GM23338 (cell line): ENCODE data around the gene NKX2-2. TPM values are rescaled to one million over a fixed set of nuclear protein-coding genes. Genes with fewer than 3 reads are reported as not detected.
A peak's percentile ranks its signal among the peaks of the same experiment; 100 is the strongest.

Source experiments
- ATAC-seq: fragments of 200-7000 bp; cut with Tn5 transposase; 3 replicates; pipeline ENCODE4 v1.9.1; 2020
- DNase-seq: peaks from one replicate; pipeline ENCODE4 v3.0.0-alpha.2; 2015; ENCODE audit warnings: low spot score
- H2AFZ ChIP-seq: fragments of 200-600 bp; sonication (generic); 2 replicates; pipeline ENCODE4 v1.8.0; 2016; ENCODE audit warnings: antibody characterized with exemption, mild to moderate bottlenecking, moderate library complexity
- H3F3A ChIP-seq: fragments of 200-600 bp; sonication (generic); replicated peaks from 2 replicates; pipeline ENCODE4 v1.8.0; 2017; ENCODE audit warnings: antibody characterized with exemption, mixed run types, low read depth
- H3K27ac ChIP-seq: fragments of 200-600 bp; sonication (generic); 2 replicates; pipeline ENCODE4 v1.6.1; 2016; ENCODE audit warnings: low read depth
- H3K27me3 ChIP-seq: fragments of 200-600 bp; sonication (generic); 2 replicates; pipeline ENCODE4 v1.8.0; 2016; ENCODE audit warnings: mild to moderate bottlenecking, mixed run types, moderate library complexity; ENCODE audit not compliant: insufficient read depth
- H3K36me3 ChIP-seq: fragments of 200-600 bp; sonication (generic); 2 replicates; pipeline ENCODE4 v1.8.0; 2016; ENCODE audit warnings: mild to moderate bottlenecking; ENCODE audit not compliant: insufficient read depth
- H3K4me1 ChIP-seq: fragments of 200-600 bp; sonication (generic); 2 replicates; pipeline ENCODE4 v1.8.0; 2016; ENCODE audit warnings: mild to moderate bottlenecking, moderate library complexity; ENCODE audit not compliant: insufficient read depth
- H3K4me2 ChIP-seq: fragments of 200-600 bp; sonication (generic); 2 replicates; pipeline ENCODE4 v1.7.1; 2017; ENCODE audit warnings: mixed run types
- H3K4me3 ChIP-seq: fragments of 200-600 bp; sonication (generic); 2 replicates; pipeline ENCODE4 v1.6.1; 2016; ENCODE audit warnings: mixed run types
- H3K79me2 ChIP-seq: fragments of 200-600 bp; sonication (generic); replicated peaks from 2 replicates; pipeline ENCODE4 v1.8.0; 2017; ENCODE audit warnings: mild to moderate bottlenecking; ENCODE audit not compliant: insufficient read depth
- H3K9me2 ChIP-seq: fragments of 200-600 bp; sonication (generic); 2 replicates; pipeline ENCODE4 v1.8.0; 2017; ENCODE audit not compliant: insufficient read depth
- H4K20me1 ChIP-seq: fragments of 200-600 bp; sonication (generic); replicated peaks from 2 replicates; pipeline ENCODE4 v1.8.0; 2017; ENCODE audit warnings: mild to moderate bottlenecking; ENCODE audit not compliant: insufficient read depth
- H3K27ac Mint-ChIP-seq: 2 replicates; pipeline ENCODE4 v1.8.0; 2020; ENCODE audit warnings: inconsistent platforms, mild to moderate bottlenecking, moderate library complexity, mixed read lengths
- H3K27me3 Mint-ChIP-seq: 3 replicates; pipeline ENCODE4 v1.8.0; 2022; ENCODE audit warnings: low read depth, mild to moderate bottlenecking, moderate library complexity, mixed read lengths, inconsistent platforms; ENCODE audit not compliant: insufficient read depth, poor library complexity
- H3K36me3 Mint-ChIP-seq: 3 replicates; pipeline ENCODE4 v1.8.0; 2021; ENCODE audit warnings: low read depth, mild to moderate bottlenecking, inconsistent platforms, moderate library complexity, mixed read lengths
- H3K4me1 Mint-ChIP-seq: 3 replicates; pipeline ENCODE4 v1.8.0; 2020; ENCODE audit warnings: mild to moderate bottlenecking, inconsistent platforms, mixed read lengths
- H3K4me3 Mint-ChIP-seq: 3 replicates; pipeline ENCODE4 v1.8.0; 2021; ENCODE audit warnings: moderate library complexity, mild to moderate bottlenecking, inconsistent platforms, mixed read lengths
- H3K9me3 Mint-ChIP-seq: 3 replicates; pipeline ENCODE4 v1.8.0; 2020; ENCODE audit warnings: moderate library complexity, mild to moderate bottlenecking, inconsistent platforms, mixed read lengths
- CREB1 ChIP-seq: fragments of 250-450 bp; sonication (Bioruptor Pico); IDR thresholded peaks from 2 replicates; pipeline ENCODE4 v1.5.0; 2020; ENCODE audit warnings: low read depth, mild to moderate bottlenecking, moderate library complexity
- CTCF ChIP-seq, 2 experiments: fragments of 200-600 bp in 1 of 2; sonication (generic) in 1 of 2; conservative IDR thresholded peaks; 2 replicates each; pipeline versions ENCODE4 v1.5.1 to v1.6.1; 2016 to 2017; ENCODE audit warnings: antibody characterized with exemption in 2 of 2, low read depth in 2 of 2, mild to moderate bottlenecking in 2 of 2, moderate library complexity in 1 of 2
- ETS1 ChIP-seq: IDR thresholded peaks from 2 replicates; pipeline ENCODE4 v1.6.1; 2016; ENCODE audit warnings: antibody characterized with exemption
- EZH2 ChIP-seq: fragments of 200-600 bp; sonication (generic); IDR thresholded peaks from one replicate; pipeline ENCODE4 v1.8.0; 2017; ENCODE audit warnings: antibody characterized with exemption, mild to moderate bottlenecking, low read depth; ENCODE audit not compliant: unreplicated experiment
- EZH2phosphoT487 ChIP-seq: fragments of 200-600 bp; sonication (generic); IDR thresholded peaks from one replicate; pipeline ENCODE4 v1.8.1; 2018; ENCODE audit warnings: antibody characterized with exemption; ENCODE audit not compliant: unreplicated experiment
- JUNB ChIP-seq: IDR thresholded peaks from one replicate; pipeline ENCODE4 v1.6.1; 2016; ENCODE audit warnings: antibody characterized with exemption; ENCODE audit not compliant: unreplicated experiment
- NANOG ChIP-seq: IDR thresholded peaks from 2 replicates; pipeline ENCODE4 v1.6.1; 2016; ENCODE audit warnings: antibody characterized with exemption, borderline replicate concordance
- POLR2AphosphoS5 ChIP-seq: IDR thresholded peaks from 2 replicates; pipeline ENCODE4 v1.6.1; 2016; ENCODE audit warnings: antibody characterized with exemption, low read depth
- STAT1 ChIP-seq: IDR thresholded peaks from one replicate; pipeline ENCODE4 v1.6.1; 2016; ENCODE audit warnings: antibody characterized with exemption; ENCODE audit not compliant: unreplicated experiment
- ZNF114 ChIP-seq: fragments of 250-450 bp; sonication (Bioruptor Pico); IDR thresholded peaks from 2 replicates; pipeline ENCODE4 v1.5.0; 2020; ENCODE audit warnings: mild to moderate bottlenecking, moderate library complexity
- ZNF331 ChIP-seq: fragments of 250-450 bp; sonication (Bioruptor Pico); IDR thresholded peaks from 2 replicates; pipeline ENCODE4 v1.5.0; 2020; ENCODE audit warnings: low read depth, mild to moderate bottlenecking, moderate library complexity
- polyA plus RNA-seq: library from polyadenylated mRNA; unstranded; fragments of >200 nt; fragmentation: Nextera tagmentation; extraction: Ambion mirVana; gene quantifications from 2 replicates; pipeline ENCODE4 v1.2.1, GENCODE V29; 2016
- total RNA-seq: library from RNA; depleted of rRNA; stranded (reverse); fragments of >200 nt; shearing (Covaris generic); gene quantifications from 2 replicates; pipeline ENCODE4 v1.2.3, GENCODE V29; 2014
- TF ChIP-seq, protein P1 (sequence below): fragments of 250-450 bp; sonication (Bioruptor Pico); IDR thresholded peaks from 2 replicates; pipeline ENCODE4 v1.5.0; 2020; ENCODE audit warnings: mild to moderate bottlenecking, moderate library complexity
- TF ChIP-seq, protein P2 (sequence below): IDR thresholded peaks from one replicate; pipeline ENCODE4 v1.6.1; 2018; ENCODE audit warnings: antibody characterized with exemption; ENCODE audit not compliant: unreplicated experiment

NKX2-2 gene
- total and polyA plus RNA-seq, 2 experiments from 2014 or later: not detected

DNA sequence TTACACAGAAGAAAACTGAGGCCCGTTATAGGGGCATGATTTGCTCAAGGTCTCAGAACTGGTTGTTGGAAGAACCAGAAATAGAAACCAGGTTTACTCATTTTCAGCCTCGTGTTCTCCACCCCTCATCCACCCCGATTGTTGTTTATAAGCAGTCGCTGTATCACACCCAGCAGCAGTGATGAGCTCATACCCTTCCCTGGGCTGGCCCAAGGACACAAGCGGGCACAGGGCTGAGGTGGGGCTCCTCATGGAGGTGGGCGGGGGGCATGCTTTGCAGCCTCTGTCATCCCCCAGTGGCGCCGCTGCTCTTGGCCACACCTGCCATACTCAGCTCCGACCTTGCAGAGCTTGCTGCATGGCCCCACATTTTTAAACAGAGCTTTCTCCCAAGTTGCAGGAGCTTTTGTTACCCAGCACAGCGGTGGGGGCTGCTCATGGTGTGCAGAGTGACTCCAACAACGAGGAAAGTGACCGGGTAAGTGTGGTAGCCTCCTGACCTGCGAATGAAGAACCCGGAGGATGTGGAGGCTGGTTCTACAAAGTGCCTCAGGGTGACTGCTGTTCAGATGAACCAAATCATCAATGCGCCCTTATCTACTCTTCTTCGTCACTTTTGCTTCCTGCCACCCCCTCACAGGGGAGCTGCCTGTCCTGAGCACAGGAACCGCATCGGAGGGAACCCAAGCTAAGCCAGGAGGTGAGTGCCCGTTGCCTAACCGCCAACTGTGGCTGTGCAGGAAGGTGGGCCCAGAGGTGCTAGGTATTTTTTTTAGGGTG is 43.6 kb upstream of the NKX2-2 start:
- TF ChIP-seq EZH2phosphoT487: no peak
- TF ChIP-seq NANOG: no peak
- TF ChIP-seq CTCF (conservative IDR thresholded peaks at IDR 0.05; ENCODE audit: low read depth in 2 of 2): no peak
- TF ChIP-seq, protein P1, sequence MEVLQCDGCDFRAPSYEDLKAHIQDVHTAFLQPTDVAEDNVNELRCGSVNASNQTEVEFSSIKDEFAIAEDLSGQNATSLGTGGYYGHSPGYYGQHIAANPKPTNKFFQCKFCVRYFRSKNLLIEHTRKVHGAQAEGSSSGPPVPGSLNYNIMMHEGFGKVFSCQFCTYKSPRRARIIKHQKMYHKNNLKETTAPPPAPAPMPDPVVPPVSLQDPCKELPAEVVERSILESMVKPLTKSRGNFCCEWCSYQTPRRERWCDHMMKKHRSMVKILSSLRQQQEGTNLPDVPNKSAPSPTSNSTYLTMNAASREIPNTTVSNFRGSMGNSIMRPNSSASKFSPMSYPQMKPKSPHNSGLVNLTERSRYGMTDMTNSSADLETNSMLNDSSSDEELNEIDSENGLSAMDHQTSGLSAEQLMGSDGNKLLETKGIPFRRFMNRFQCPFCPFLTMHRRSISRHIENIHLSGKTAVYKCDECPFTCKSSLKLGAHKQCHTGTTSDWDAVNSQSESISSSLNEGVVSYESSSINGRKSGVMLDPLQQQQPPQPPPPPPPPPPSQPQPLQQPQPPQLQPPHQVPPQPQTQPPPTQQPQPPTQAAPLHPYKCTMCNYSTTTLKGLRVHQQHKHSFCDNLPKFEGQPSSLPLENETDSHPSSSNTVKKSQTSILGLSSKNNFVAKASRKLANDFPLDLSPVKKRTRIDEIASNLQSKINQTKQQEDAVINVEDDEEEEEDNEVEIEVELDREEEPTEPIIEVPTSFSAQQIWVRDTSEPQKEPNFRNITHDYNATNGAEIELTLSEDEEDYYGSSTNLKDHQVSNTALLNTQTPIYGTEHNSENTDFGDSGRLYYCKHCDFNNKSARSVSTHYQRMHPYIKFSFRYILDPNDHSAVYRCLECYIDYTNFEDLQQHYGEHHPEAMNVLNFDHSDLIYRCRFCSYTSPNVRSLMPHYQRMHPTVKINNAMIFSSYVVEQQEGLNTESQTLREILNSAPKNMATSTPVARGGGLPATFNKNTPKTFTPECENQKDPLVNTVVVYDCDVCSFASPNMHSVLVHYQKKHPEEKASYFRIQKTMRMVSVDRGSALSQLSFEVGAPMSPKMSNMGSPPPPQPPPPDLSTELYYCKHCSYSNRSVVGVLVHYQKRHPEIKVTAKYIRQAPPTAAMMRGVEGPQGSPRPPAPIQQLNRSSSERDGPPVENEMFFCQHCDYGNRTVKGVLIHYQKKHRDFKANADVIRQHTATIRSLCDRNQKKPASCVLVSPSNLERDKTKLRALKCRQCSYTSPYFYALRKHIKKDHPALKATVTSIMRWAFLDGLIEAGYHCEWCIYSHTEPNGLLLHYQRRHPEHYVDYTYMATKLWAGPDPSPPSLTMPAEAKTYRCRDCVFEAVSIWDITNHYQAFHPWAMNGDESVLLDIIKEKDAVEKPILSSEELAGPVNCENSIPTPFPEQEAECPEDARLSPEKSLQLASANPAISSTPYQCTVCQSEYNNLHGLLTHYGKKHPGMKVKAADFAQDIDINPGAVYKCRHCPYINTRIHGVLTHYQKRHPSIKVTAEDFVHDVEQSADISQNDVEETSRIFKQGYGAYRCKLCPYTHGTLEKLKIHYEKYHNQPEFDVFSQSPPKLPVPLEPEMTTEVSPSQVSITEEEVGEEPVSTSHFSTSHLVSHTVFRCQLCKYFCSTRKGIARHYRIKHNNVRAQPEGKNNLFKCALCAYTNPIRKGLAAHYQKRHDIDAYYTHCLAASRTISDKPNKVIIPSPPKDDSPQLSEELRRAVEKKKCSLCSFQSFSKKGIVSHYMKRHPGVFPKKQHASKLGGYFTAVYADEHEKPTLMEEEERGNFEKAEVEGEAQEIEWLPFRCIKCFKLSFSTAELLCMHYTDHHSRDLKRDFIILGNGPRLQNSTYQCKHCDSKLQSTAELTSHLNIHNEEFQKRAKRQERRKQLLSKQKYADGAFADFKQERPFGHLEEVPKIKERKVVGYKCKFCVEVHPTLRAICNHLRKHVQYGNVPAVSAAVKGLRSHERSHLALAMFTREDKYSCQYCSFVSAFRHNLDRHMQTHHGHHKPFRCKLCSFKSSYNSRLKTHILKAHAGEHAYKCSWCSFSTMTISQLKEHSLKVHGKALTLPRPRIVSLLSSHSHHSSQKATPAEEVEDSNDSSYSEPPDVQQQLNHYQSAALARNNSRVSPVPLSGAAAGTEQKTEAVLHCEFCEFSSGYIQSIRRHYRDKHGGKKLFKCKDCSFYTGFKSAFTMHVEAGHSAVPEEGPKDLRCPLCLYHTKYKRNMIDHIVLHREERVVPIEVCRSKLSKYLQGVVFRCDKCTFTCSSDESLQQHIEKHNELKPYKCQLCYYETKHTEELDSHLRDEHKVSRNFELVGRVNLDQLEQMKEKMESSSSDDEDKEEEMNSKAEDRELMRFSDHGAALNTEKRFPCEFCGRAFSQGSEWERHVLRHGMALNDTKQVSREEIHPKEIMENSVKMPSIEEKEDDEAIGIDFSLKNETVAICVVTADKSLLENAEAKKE (CRISPR knock-in tag): no peak
- no peak for TF ChIP-seq POLR2AphosphoS5
- TF ChIP-seq STAT1: no peak
- TF ChIP-seq CREB1 (CRISPR knock-in tag): no peak
- TF ChIP-seq ETS1: no peak
- TF ChIP-seq, protein P2, sequence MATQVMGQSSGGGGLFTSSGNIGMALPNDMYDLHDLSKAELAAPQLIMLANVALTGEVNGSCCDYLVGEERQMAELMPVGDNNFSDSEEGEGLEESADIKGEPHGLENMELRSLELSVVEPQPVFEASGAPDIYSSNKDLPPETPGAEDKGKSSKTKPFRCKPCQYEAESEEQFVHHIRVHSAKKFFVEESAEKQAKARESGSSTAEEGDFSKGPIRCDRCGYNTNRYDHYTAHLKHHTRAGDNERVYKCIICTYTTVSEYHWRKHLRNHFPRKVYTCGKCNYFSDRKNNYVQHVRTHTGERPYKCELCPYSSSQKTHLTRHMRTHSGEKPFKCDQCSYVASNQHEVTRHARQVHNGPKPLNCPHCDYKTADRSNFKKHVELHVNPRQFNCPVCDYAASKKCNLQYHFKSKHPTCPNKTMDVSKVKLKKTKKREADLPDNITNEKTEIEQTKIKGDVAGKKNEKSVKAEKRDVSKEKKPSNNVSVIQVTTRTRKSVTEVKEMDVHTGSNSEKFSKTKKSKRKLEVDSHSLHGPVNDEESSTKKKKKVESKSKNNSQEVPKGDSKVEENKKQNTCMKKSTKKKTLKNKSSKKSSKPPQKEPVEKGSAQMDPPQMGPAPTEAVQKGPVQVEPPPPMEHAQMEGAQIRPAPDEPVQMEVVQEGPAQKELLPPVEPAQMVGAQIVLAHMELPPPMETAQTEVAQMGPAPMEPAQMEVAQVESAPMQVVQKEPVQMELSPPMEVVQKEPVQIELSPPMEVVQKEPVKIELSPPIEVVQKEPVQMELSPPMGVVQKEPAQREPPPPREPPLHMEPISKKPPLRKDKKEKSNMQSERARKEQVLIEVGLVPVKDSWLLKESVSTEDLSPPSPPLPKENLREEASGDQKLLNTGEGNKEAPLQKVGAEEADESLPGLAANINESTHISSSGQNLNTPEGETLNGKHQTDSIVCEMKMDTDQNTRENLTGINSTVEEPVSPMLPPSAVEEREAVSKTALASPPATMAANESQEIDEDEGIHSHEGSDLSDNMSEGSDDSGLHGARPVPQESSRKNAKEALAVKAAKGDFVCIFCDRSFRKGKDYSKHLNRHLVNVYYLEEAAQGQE: no peak
- TF ChIP-seq ZNF114: no peak
- TF ChIP-seq JUNB: no peak
- no peak for TF ChIP-seq ZNF331 (CRISPR knock-in tag)
- TF ChIP-seq EZH2: no peak
- H3K4me2 ChIP-seq: no peak overlapping the region
- peaks cover under 1% of the 10 kb centered on the region; the same call in 1 of the 3 replicates for H3K9me3 Mint-ChIP-seq
- no peak overlapping the region for H3K4me3 ChIP-seq
- no peaks in the 10 kb centered on the region for H3K36me3 ChIP-seq
- H3K4me1 ChIP-seq: peaks cover 17% of the 10 kb centered on the region
- no peaks in the 10 kb centered on the region for H4K20me1 ChIP-seq
- H3F3A ChIP-seq: no peaks in the 10 kb centered on the region
- no peaks in the 10 kb centered on the region for H3K27me3 Mint-ChIP-seq
- H2AFZ ChIP-seq: peak overlapping the region; percentile 32; the same call in 1 of the 2 replicates
- H3K4me1 Mint-ChIP-seq: peaks cover 13% of the 10 kb centered on the region
- no peaks in the 10 kb centered on the region for H3K79me2 ChIP-seq
- no peaks in the 10 kb centered on the region for H3K27me3 ChIP-seq
- DNase-seq: no peak
- H3K27ac ChIP-seq: no peak overlapping the region
- H3K9me2 ChIP-seq: no peaks in the 10 kb centered on the region; the same call in 1 of the 2 replicates
- H3K36me3 Mint-ChIP-seq: no peaks in the 10 kb centered on the region
- H3K27ac Mint-ChIP-seq: no peak overlapping the region
- H3K4me3 Mint-ChIP-seq: no peak overlapping the region
- ATAC-seq: no peak
